Body of pancreas (tissue), 4 donors: ENCODE measurements around the gene MRPL21. TPM values are rescaled to one million over a fixed set of nuclear protein-coding genes. Genes with fewer than 3 reads are reported as not detected.

Experiments used
- ATAC-seq: fragments of 150-250 bp; one replicate; pipeline ENCODE4 v1.9.1; 2016
- DNase-seq, 4 donors: peaks; one replicate each; pipeline ENCODE4 v3.0.0-alpha.2; 2019
- H3K27ac ChIP-seq, 4 donors: fragments of 200-600 bp; sonication (generic); 1 replicate in 3 of 4; 2 replicates in 1 of 4; pipeline versions ENCODE4 v1.5.1 to v1.6.1; 2016 to 2019; ENCODE audit warnings: mild to moderate bottlenecking in 1 of 4, mixed read lengths in 1 of 4, moderate library complexity in 1 of 4
- H3K27me3 ChIP-seq, 2 donors: fragments of 200-600 bp; sonication (generic); one replicate each; pipeline ENCODE4 v1.6.0; 2016; ENCODE audit warnings: mild to moderate bottlenecking in 1 of 2
- H3K36me3 ChIP-seq, 2 donors: fragments of 200-600 bp; sonication (generic); replicated peaks in 1 of 2; 2 replicates each; pipeline ENCODE4 v1.5.1; 2016; ENCODE audit warnings: low read depth in 2 of 2; ENCODE audit not compliant: insufficient read depth in 1 of 2
- H3K4me1 ChIP-seq: fragments of 200-600 bp; sonication (generic); one replicate; pipeline ENCODE4 v1.6.0; 2016
- H3K4me3 ChIP-seq, 2 donors: fragments of 200-600 bp; sonication (generic); 1 replicate in 1 of 2; 2 replicates in 1 of 2; pipeline ENCODE4 v1.5.1; 2016 to 2019
- H3K9me3 ChIP-seq, 3 donors: fragments of 200-600 bp; sonication (generic); 1 replicate in 2 of 3; 2 replicates in 1 of 3; pipeline ENCODE4 v1.5.1; 2016
- POLR2A ChIP-seq, 3 donors: fragments of 450-650 bp; IDR thresholded peaks; one replicate each; pipeline ENCODE4 v1.6.1; 2016; ENCODE audit warnings: antibody characterized with exemption in 3 of 3, mild to moderate bottlenecking in 2 of 3
- WGBS, 2 donors: methylation state at CpG; one replicate each; pipeline ENCODE4 v1.1.5; 2017; 5-methylcytosine and 5-hydroxymethylcytosine counted together
- intact Hi-C: fragments of 100-400 bp; cut with DNase I; formaldehyde crosslinking; loops from one replicate; pipeline ENCODE4 v1.15.1; 2023
- total RNA-seq, 2 donors: library from RNA; depleted of rRNA; stranded (reverse); fragments of >200 nt; gene quantifications; one replicate each; pipeline ENCODE4 v1.1.0, GENCODE V29; 2016
- TF ChIP-seq, protein P1 (sequence below), 7 experiments: fragments of 450-650 bp in 4 of 7; fragments of 200-600 bp in 3 of 7; sonication (generic) in 3 of 7; IDR thresholded peaks; one replicate each; pipeline ENCODE4 v1.5.1; 2016 to 2019; ENCODE audit warnings: antibody characterized with exemption in 7 of 7

Gene MRPL21
- total RNA-seq, 2 donors from 2014 or later: 21.8 to 45.7 TPM

DNA sequence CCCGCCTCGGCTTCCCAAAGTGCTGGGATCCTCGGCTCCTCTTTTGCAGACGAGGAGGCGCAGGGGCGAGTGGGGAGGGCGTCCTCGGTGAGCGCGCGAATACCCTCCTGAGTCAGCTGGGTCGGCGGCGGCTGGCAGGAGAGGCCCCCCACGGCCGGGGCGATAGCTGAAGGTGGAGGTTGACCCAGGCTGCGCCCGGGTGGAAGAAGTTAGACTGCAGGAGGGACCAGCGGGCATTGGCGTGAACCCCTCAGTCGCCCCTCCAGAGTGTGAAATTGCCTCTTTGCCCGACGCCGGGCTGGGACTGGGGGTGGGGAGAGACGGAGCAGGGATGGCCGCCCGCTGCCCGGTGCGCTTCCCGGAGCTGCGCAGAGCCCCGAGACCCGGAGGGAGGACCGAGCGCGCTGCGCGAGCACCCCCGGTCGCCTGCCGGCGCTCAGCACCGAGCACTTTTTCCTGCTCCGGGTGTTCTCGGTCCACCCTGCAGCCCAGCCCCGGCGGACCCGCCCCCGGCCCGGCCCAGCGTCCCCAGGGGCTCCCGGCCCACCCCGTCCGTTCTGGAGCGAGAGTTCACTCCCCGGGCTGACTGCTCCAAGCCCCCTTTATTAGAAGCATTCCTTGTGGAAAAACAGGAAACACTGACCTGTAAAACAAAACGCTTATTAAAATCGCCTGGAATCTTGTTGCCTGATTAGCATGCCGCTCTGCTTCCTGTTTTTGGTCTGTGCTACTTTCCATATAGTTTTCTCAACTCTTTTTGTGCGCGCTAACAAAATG, 48.2 kb downstream of the MRPL21 start:
- DNase-seq (peak in 3 of 4 donors; percentile 28 to 60 (median 54)), ATAC-seq (peak; percentile 77)
- no peaks in the 10 kb centered on the region for H3K9me3 ChIP-seq
- peak overlapping the region in 1 of 2 donors; percentile 25 for H3K4me3 ChIP-seq
- no peak for TF ChIP-seq POLR2A (IDR thresholded peaks at IDR 0.05)
- TF ChIP-seq, protein P1, sequence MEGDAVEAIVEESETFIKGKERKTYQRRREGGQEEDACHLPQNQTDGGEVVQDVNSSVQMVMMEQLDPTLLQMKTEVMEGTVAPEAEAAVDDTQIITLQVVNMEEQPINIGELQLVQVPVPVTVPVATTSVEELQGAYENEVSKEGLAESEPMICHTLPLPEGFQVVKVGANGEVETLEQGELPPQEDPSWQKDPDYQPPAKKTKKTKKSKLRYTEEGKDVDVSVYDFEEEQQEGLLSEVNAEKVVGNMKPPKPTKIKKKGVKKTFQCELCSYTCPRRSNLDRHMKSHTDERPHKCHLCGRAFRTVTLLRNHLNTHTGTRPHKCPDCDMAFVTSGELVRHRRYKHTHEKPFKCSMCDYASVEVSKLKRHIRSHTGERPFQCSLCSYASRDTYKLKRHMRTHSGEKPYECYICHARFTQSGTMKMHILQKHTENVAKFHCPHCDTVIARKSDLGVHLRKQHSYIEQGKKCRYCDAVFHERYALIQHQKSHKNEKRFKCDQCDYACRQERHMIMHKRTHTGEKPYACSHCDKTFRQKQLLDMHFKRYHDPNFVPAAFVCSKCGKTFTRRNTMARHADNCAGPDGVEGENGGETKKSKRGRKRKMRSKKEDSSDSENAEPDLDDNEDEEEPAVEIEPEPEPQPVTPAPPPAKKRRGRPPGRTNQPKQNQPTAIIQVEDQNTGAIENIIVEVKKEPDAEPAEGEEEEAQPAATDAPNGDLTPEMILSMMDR (IDR thresholded peaks at IDR 0.05): peak in 3 of 7 experiments; percentile 13 to 38 (median 38)
- peak overlapping the region in 3 of 4 donors; percentile 15 to 75 (median 22) for H3K27ac ChIP-seq
- intact Hi-C loops: no loop called here
- 4 to 47% methylated on average over 5 to 44 of the region's 62 CpGs for WGBS, 2 donors
- no peaks in the 10 kb centered on the region for H3K36me3 ChIP-seq
- peaks cover 21% of the 10 kb centered on the region for H3K4me1 ChIP-seq
- no peaks in the 10 kb centered on the region for H3K27me3 ChIP-seq

DNA sequence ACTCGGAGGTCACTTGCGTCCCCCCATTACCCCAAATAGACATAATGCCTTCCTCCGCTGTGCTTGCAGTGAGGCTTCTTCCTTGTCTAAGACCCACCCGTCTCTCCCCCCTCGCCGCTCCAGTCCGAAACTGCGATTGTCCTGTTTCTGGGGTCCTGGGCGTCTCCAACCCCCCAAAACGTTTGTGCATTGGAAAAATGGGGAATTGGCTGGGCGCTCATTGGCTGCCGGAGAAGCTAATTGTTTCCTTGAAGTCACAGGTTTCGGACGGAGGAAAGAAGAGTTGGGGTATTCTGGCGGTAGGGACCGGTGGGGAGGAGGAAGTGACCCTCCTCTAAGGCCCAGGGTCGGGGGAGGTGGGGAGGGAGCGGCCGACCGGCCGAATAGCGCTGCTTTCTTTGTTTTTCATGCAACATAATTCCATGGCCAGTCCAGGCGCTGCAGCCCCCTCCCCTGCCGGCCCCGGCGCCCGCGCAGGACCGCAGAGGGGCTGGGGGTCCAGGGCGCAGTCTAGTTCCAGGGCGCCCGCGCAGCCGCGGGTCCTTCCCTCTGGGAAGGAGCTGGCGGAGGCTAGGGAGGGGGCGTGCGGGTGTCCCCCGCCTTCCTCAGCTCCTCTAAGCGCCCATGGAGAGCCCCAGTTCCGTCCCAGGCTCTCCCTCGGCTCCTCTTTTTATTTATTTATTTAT, 49.2 kb downstream of the MRPL21 start:
- intact Hi-C loops: no loop called here
- Histone ChIP-seq H3K4me3 (no peak overlapping the region), H3K27me3 (no peaks in the 10 kb centered on the region), H3K4me1 (peaks cover 21% of the 10 kb centered on the region), H3K27ac (no peak overlapping the region), H3K36me3 (no peaks in the 10 kb centered on the region), H3K9me3 (no peaks in the 10 kb centered on the region)
- DNase-seq (no peak), ATAC-seq (no peak)
- no peak for TF ChIP-seq POLR2A (IDR thresholded peaks at IDR 0.05)
- TF ChIP-seq, protein P1 (IDR thresholded peaks at IDR 0.05): no peak
- WGBS, 2 donors: 27% methylated on average over 39 to 42 of the region's 42 CpGs

DNA sequence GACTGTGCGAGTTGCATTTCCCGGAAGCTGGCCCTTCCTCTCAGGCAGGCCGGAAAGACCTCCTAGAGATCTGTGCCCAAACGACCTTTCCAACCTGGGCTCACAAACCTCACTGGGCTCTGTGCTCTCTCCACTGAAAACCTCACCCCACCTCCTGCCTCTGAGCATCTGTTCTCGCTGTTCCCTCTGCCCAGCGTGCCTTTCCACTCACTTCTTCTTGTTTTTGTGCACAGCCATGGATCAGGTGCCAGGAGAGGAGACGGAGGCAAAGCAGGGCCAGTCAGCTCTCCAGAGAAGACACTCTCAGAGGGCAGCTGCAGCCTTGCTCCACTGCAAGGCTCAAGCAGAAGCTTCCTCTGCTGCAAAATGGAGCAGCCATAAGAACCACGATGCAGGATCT, 51.0 kb downstream of the MRPL21 start:
- DNase-seq (no peak), ATAC-seq (no peak)
- H3K9me3 ChIP-seq: no peaks in the 10 kb centered on the region
- no peak overlapping the region for H3K4me3 ChIP-seq
- H3K4me1 ChIP-seq: peaks cover 21% of the 10 kb centered on the region
- TF ChIP-seq POLR2A (IDR thresholded peaks at IDR 0.05): no peak
- TF ChIP-seq, protein P1 (IDR thresholded peaks at IDR 0.05): no peak
- intact Hi-C loops: no loop called here
- WGBS, 2 donors: 68 to 84% methylated on average over 8 of the region's 8 CpGs
- H3K27me3 ChIP-seq: no peaks in the 10 kb centered on the region
- H3K36me3 ChIP-seq: no peaks in the 10 kb centered on the region
- H3K27ac ChIP-seq: no peak overlapping the region

DNA sequence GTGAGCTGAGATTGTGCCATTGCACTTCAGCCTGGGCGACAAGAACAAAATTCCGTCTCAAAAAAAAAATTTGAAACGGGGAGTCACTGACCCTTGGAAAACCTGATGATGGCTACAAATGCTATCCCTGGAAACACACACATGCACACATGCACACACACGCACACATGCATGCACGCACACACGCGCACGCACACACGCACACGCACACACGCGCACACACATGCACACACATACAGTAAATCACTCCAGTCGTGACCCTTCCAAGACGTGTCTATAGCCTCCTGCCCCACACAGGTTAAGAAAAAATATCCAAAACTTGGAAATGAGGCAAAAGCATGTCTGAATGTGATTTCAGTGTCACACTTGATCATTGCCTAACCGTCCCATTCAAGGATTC, 55.2 kb downstream of the MRPL21 start:
- intact Hi-C loops: no loop called here
- TF ChIP-seq, protein P1 (IDR thresholded peaks at IDR 0.05): no peak
- no peak for TF ChIP-seq POLR2A (IDR thresholded peaks at IDR 0.05)
- WGBS, 2 donors: 77 to 81% methylated on average over 13 to 15 of the region's 15 CpGs
- ATAC-seq: no peak
- Histone ChIP-seq H3K4me1 (peaks cover 11% of the 10 kb centered on the region), H3K9me3 (no peaks in the 10 kb centered on the region), H3K27me3 (no peaks in the 10 kb centered on the region), H3K4me3 (no peak overlapping the region), H3K27ac (no peak overlapping the region), H3K36me3 (no peaks in the 10 kb centered on the region)
- no peak for DNase-seq
